ENCODE data around the gene ZNF738. TPM values are rescaled to one million over a fixed set of nuclear protein-coding genes. Genes with fewer than 3 reads are reported as not detected.

Gene ZNF738
- total and polyA plus RNA-seq, 12 donors, result 0.93 to 4.4 (median 2.3) TPM

DNA sequence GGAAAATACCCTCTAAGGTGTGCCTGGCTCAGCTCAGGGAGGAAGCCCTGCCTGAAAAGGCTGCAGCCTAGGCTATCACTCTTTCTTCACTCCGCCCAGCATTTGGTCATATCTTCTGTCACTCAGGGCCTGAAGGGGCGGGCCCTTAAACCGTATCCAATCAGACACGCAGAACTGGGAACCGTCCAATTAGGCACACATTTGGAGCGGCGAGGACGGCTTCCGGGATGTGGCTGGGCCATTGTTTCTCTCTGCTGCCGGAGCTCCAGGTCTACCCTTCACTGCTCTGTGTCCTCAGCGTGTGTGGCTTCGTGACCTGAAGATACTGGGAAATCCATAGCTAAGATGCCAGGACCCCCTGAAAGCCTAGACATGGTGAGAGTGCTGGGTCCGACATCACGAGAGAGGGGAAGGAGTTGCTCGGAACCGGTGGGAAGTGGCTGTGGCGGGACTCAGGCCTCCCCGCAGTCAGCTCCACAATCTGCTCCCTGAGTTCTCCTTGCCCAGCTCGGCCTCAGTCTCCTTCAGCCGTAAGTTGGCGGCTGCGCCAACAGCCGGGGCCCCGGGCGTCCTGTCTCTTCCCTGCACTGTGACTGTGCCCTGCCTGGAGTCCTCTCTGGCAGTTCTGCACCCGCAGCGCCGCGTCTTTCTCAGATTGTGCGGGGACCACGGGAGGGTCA is 38.2 kb downstream of the ZNF738 start, which contains the start of gene ZNF493:
Gene ZNF493, plus strand, starts transcription at position 241 of the 680 bp plus-strand sequence. Its CDS starts 105 bp downstream, at position 346.
- Histone ChIP-seq H3K9me3 (peaks cover 0 to 35% (median 0%) of the 10 kb centered on the region in 11 donors), H3K27me3 (no peaks in the 10 kb centered on the region), H3K36me3 (peaks cover 0 to 33% (median 14%) of the 10 kb centered on the region in 9 donors), H3K4me3 (peak within 1 kb of the TSS; percentile 50 to 94 (median 76)), H3K27ac (peak within 1 kb of the TSS; percentile 24 to 93 (median 86)), H3K4me1 (peaks cover 0 to 44% (median 27%) of the 10 kb centered on the region in 9 donors)
- peak; percentile 90 to 97 for DNase-seq
- ATAC-seq, result peak; percentile 100
- intact Hi-C loops (cut with DNase I), result loop anchor here in 3 of 10 donors (2.0 to 5.0 kb wide), 3 partner anchors 40 to 75 kb away; partner anchors contain the start of genes ZNF708 (in 1 of the 3) and ZNF738 (in 1 of the 3)
- TF ChIP-seq, protein P1, sequence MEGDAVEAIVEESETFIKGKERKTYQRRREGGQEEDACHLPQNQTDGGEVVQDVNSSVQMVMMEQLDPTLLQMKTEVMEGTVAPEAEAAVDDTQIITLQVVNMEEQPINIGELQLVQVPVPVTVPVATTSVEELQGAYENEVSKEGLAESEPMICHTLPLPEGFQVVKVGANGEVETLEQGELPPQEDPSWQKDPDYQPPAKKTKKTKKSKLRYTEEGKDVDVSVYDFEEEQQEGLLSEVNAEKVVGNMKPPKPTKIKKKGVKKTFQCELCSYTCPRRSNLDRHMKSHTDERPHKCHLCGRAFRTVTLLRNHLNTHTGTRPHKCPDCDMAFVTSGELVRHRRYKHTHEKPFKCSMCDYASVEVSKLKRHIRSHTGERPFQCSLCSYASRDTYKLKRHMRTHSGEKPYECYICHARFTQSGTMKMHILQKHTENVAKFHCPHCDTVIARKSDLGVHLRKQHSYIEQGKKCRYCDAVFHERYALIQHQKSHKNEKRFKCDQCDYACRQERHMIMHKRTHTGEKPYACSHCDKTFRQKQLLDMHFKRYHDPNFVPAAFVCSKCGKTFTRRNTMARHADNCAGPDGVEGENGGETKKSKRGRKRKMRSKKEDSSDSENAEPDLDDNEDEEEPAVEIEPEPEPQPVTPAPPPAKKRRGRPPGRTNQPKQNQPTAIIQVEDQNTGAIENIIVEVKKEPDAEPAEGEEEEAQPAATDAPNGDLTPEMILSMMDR (IDR thresholded peaks at IDR 0.05), result no peak
- 1% methylated on average over 31 of the region's 31 CpGs for WGBS, 2 donors

DNA sequence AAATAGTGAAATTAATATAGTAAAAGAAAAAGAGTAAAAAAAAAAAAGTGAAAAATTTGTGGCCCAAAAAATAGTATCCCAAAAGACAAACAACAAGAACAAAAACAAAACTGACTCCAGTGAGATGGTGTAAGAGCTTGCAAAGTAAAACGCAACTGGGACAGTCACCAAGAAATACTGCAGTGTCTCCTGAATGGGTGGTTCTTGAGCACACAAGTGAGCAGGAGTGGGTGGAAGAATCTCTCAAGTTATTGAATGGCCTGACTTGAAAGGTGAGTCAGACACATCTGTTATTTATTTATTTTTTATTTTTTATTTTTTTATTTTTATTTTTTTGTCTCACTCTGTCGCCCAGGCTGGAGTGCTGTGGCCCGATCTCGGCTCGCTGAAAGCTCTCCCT is 40.1 kb downstream of the ZNF738 start:
- H3K9me3 ChIP-seq, result peaks cover 0 to 19% (median 0%) of the 10 kb centered on the region in 11 donors
- peak overlapping the region in 3 of 10 donors; percentile 76 to 94 (median 77) for H3K4me3 ChIP-seq
- DNase-seq (no peak), ATAC-seq (no peak)
- no peak overlapping the region for H3K27ac ChIP-seq
- TF ChIP-seq, protein P1 (IDR thresholded peaks at IDR 0.05), result no peak
- no peaks in the 10 kb centered on the region for H3K27me3 ChIP-seq
- WGBS, 2 donors, result 94 to 95% methylated on average over 5 of the region's 5 CpGs
- intact Hi-C loops (cut with DNase I), result loop anchor here in 2 of 10 donors (5.0 kb wide), 2 partner anchors 42 to 73 kb away; partner anchors contain the start of gene ZNF738 (in 1 of the 2)
- H3K36me3 ChIP-seq, result peaks cover 0 to 41% (median 14%) of the 10 kb centered on the region in 9 donors
- peaks cover 0 to 54% (median 29%) of the 10 kb centered on the region in 9 donors for H3K4me1 ChIP-seq

DNA sequence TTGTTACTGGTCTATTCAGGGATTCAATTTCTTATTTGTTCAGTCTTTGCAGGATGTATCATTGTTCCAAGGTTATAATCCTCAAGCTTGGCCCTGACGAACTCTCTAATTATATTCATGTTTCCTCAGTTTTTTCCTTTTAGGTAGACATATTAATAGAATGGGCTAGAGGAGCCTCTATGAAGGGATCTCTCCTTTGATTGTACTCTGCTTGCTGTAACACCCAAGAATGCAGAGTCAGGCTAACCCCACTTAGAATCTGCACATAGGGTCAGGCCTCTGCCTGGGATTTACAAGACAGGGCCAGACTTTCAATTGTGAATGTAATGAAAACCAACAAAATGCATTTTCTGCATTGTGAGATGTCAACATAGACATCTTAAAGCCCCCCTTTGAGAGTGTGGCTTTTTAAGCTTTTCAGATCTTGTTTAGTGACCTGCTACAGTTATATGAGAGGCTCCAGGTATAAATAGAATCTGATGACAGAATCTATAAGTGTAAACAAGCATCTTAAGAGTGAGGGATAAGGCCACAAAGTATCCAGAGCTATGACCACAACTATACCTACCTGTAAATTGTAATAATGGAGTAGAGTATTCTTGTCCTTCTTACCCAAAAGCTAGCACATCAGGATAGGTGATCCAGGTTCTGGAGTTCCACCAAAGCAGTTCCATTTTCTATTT is 43.6 kb downstream of the ZNF738 start:
- Histone ChIP-seq H3K27ac (no peak overlapping the region), H3K36me3 (peaks cover 0 to 75% (median 42%) of the 10 kb centered on the region in 9 donors), H3K4me1 (peaks cover 0 to 51% (median 32%) of the 10 kb centered on the region in 9 donors), H3K4me3 (no peak overlapping the region), H3K9me3 (peaks cover 0 to 25% (median 0%) of the 10 kb centered on the region in 11 donors), H3K27me3 (no peaks in the 10 kb centered on the region)
- TF ChIP-seq, protein P1 (IDR thresholded peaks at IDR 0.05), result no peak
- 39 to 56% methylated on average over 1 of the region's 1 CpG for WGBS, 2 donors
- intact Hi-C loops (cut with DNase I), result no loop called here
- no peak for ATAC-seq
- no peak for DNase-seq

DNA sequence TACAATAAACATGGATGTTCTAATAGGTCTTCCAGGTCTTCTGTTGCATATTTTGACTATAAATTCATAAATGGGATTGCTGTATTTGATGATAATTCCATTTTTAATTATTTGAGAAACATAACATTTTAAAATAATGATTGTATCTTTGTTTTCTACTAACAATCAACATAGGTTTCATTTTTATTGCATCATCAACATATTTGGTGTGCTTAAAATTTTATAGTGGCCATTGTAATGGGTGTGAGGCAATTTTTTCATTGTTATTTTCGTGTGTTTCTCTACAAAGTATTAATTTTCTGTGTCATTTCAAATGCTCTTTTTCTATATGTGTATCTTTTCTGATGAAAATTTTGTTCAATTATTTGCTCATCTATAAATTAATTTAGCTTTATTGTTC is 51.4 kb downstream of the ZNF738 start:
- Histone ChIP-seq H3K27ac (no peak overlapping the region), H3K4me3 (no peak overlapping the region), H3K27me3 (no peaks in the 10 kb centered on the region), H3K9me3 (peaks cover 0 to 95% (median 0%) of the 10 kb centered on the region in 11 donors), H3K4me1 (no peaks in the 10 kb centered on the region), H3K36me3 (peaks cover 0 to 100% (median 75%) of the 10 kb centered on the region in 9 donors)
- no peak for ATAC-seq
- intact Hi-C loops (cut with DNase I), result no loop called here
- TF ChIP-seq, protein P1 (IDR thresholded peaks at IDR 0.05), result no peak
- no peak for DNase-seq
- 85% methylated on average over 1 of the region's 1 CpG for WGBS, 2 donors

Data from heart right ventricle (tissue), 16 donors.